Transverse colon (tissue), 4 donors: ENCODE data around the gene ZNF232. TPM values are rescaled to one million over a fixed set of nuclear protein-coding genes. Genes with fewer than 3 reads are reported as not detected.
"Not testable (repeated sequence)": the region's sequence is repeated elsewhere in the genome, so short reads cannot be mapped to it uniquely, and the experiment has no call there.

Experiments used
- DNase-seq: peaks from one replicate; pipeline ENCODE4 v3.0.0-alpha.2; 2019
- H3K27ac ChIP-seq, 4 donors: fragments of 200-600 bp; sonication (generic); 2 replicates each; pipeline ENCODE4 v1.5.1; 2016 to 2018; ENCODE audit warnings: inconsistent platforms in 4 of 4
- H3K27me3 ChIP-seq: fragments of 200-600 bp; sonication (generic); 2 replicates; pipeline ENCODE4 v1.5.1; 2017; ENCODE audit warnings: inconsistent platforms
- H3K36me3 ChIP-seq, 4 donors: fragments of 200-600 bp; sonication (generic); 2 replicates each; pipeline ENCODE4 v1.5.1; 2017 to 2019; ENCODE audit warnings: inconsistent platforms in 4 of 4
- H3K4me1 ChIP-seq, 4 donors: fragments of 200-600 bp; sonication (generic); 2 replicates each; pipeline ENCODE4 v1.5.1; 2017 to 2020; ENCODE audit warnings: inconsistent platforms in 4 of 4
- H3K4me3 ChIP-seq, 4 donors: fragments of 200-600 bp; sonication (generic); 1 replicate in 1 of 4; 2 replicates in 3 of 4; pipeline versions ENCODE4 v1.5.1 to v1.6.1; 2017 to 2019; ENCODE audit warnings: inconsistent platforms in 4 of 4
- H3K9me3 ChIP-seq, 2 donors: fragments of 200-600 bp; sonication (generic); 2 replicates each; pipeline ENCODE4 v1.5.1; 2017 to 2019; ENCODE audit warnings: inconsistent platforms in 2 of 2
- EP300 ChIP-seq: sonication (generic); formaldehyde crosslinking; IDR thresholded peaks from one replicate; pipeline ENCODE4 v1.6.1; 2017; ENCODE audit warnings: antibody characterized with exemption, low read depth
- POLR2A ChIP-seq: fragments of 450-650 bp; IDR thresholded peaks from one replicate; pipeline ENCODE4 v1.6.1; 2016; ENCODE audit warnings: antibody characterized with exemption, mild to moderate bottlenecking, moderate library complexity
- POLR2AphosphoS5 ChIP-seq, 3 donors: sonication (generic); formaldehyde crosslinking; IDR thresholded peaks; one replicate each; pipeline ENCODE4 v1.6.1; 2016; ENCODE audit warnings: antibody characterized with exemption in 3 of 3
- WGBS, 2 donors: methylation state at CpG; one replicate each; pipeline ENCODE4 v1.1.5; 2018; ENCODE audit warnings: low coverage in 1 of 2; 5-methylcytosine and 5-hydroxymethylcytosine counted together
- in situ Hi-C, 4 donors: fragments of 200-750 bp; cut with MboI; loops; one replicate each; pipeline versions ENCODE4 v1.15.0 to v1.15.1; 2017; ENCODE audit warnings: low sequenced_read_pairs in 3 of 4, low pct_ligation_motif_present in 1 of 4, low pct_unique_long_range_greater_than_20kb in 1 of 4
- intact Hi-C: fragments of 100-400 bp; cut with DNase I; formaldehyde crosslinking; loops from one replicate; pipeline ENCODE4 v1.15.1; 2023; ENCODE audit warnings: low total_unique reads
- total RNA-seq, 4 donors: library from RNA; depleted of rRNA; stranded (reverse); fragments of >200 nt; gene quantifications; one replicate each; pipeline ENCODE4 v1.1.0, GENCODE V29; 2016
- TF ChIP-seq, protein P1 (sequence below), 5 experiments: fragments of 200-600 bp in 3 of 5; fragments of 450-650 bp in 2 of 5; sonication (generic) in 3 of 5; IDR thresholded peaks; 1 replicate in 2 of 5; 2 replicates in 3 of 5; pipeline ENCODE4 v1.5.1; 2016 to 2017; ENCODE audit warnings: antibody characterized with exemption in 5 of 5, inconsistent platforms in 3 of 5, mild to moderate bottlenecking in 2 of 5, moderate library complexity in 1 of 5

The ZNF232 gene
- total RNA-seq, 4 donors from 2014 or later: 6.8 to 69.6 (median 27.2) TPM

DNA sequence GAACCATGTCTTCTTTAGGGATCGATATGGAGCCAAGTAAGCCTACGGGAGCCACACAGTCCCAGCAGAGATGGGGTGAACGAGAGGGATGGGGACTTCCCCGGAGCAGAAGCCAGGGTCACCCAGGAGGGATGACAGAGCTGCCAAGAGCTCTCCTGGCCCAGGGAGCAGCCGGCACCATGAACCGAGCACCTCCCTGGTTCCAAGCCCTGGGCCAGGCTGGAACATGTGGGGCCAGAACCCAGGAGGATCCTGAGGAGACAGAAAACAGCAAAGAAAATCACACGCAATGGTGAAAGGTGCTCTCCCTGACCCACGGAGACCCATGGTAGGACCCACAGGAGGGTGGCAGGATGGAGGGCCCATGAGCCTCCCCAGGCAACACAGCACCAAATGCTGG lies 22.3 kb upstream of the ZNF232 start:
- H3K27me3 ChIP-seq, H3K4me1 ChIP-seq, H3K9me3 ChIP-seq, H3K27ac ChIP-seq, H3K4me3 ChIP-seq, intact Hi-C loops, DNase-seq, H3K36me3 ChIP-seq, in situ Hi-C loops: not testable (repeated sequence)
- 90 to 100% methylated on average over 1 to 8 of the region's 8 CpGs for WGBS, 2 donors

DNA sequence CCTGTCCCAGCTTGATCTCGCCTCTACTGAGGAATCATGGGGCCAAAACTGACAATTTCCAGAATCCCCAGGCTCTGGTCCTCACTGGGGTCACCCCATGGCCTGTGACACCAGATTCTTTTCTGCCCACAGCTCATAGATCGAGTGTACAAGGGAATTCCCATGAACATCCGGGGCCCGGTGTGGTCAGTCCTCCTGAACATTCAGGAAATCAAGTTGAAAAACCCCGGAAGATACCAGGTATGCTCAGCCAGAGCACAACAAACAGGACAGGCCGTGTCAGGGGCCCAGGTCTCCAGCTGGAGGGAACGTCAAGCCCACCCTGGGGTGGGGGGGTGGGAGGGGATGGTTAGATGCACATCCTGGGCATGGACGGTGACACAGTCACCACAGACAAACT lies 21.6 kb upstream of the ZNF232 start:
- in situ Hi-C loops: no loop called here
- no peak overlapping the region for H3K27ac ChIP-seq
- DNase-seq: no peak
- no peaks in the 10 kb centered on the region for H3K27me3 ChIP-seq
- no peaks in the 10 kb centered on the region for H3K36me3 ChIP-seq
- WGBS, 2 donors: 70 to 85% methylated on average over 2 to 8 of the region's 8 CpGs
- no peaks in the 10 kb centered on the region for H3K4me1 ChIP-seq
- no peak for TF ChIP-seq EP300
- TF ChIP-seq, protein P1, sequence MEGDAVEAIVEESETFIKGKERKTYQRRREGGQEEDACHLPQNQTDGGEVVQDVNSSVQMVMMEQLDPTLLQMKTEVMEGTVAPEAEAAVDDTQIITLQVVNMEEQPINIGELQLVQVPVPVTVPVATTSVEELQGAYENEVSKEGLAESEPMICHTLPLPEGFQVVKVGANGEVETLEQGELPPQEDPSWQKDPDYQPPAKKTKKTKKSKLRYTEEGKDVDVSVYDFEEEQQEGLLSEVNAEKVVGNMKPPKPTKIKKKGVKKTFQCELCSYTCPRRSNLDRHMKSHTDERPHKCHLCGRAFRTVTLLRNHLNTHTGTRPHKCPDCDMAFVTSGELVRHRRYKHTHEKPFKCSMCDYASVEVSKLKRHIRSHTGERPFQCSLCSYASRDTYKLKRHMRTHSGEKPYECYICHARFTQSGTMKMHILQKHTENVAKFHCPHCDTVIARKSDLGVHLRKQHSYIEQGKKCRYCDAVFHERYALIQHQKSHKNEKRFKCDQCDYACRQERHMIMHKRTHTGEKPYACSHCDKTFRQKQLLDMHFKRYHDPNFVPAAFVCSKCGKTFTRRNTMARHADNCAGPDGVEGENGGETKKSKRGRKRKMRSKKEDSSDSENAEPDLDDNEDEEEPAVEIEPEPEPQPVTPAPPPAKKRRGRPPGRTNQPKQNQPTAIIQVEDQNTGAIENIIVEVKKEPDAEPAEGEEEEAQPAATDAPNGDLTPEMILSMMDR (IDR thresholded peaks at IDR 0.05): no peak
- TF ChIP-seq POLR2AphosphoS5 (IDR thresholded peaks at IDR 0.05): no peak
- no peak for TF ChIP-seq POLR2A
- H3K9me3 ChIP-seq: no peaks in the 10 kb centered on the region
- no peak overlapping the region for H3K4me3 ChIP-seq
- intact Hi-C loops: no loop called here

DNA sequence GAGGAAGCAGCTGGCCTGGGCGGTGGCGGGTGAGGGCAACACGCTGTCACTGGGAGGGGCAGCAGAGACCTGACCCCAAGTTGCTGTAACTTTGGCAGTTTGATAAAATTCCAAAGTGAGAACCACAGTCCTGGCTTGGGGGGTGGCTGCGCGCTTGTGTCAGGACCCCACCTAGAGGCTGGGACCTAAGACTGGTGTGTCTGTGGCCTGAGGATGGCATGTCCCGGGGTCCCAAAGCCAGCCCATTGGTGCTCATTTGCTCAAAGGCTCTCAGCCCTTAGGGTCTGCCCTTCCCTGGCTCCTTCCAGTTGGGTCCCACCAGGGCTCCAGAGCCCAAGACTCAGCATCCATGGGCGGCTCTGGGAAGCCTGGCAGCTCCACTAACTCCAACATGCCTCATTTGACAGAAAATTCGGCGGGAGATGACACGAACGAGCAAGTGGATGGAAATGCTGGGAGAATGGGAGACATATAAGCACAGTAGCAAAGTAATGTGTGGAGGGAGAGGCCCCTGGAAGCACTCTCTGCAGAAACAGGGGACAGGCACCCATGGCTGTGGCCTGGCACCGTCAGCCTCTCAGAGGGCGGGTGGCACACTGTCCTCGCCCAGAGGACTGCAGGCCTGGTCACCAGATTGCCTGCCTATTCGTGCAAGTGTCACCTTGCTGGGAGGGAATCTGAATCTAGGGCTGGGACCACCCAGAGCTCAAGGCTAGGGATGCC lies 21.0 kb upstream of the ZNF232 start:
- in situ Hi-C loops, intact Hi-C loops, DNase-seq, H3K27me3 ChIP-seq, H3K27ac ChIP-seq, H3K4me1 ChIP-seq, H3K4me3 ChIP-seq, H3K36me3 ChIP-seq, H3K9me3 ChIP-seq: not testable (repeated sequence)
- WGBS, 2 donors: 89% methylated on average over 15 of the region's 15 CpGs; no CpG with 5 or more reads in 1 of the 2 donors

DNA sequence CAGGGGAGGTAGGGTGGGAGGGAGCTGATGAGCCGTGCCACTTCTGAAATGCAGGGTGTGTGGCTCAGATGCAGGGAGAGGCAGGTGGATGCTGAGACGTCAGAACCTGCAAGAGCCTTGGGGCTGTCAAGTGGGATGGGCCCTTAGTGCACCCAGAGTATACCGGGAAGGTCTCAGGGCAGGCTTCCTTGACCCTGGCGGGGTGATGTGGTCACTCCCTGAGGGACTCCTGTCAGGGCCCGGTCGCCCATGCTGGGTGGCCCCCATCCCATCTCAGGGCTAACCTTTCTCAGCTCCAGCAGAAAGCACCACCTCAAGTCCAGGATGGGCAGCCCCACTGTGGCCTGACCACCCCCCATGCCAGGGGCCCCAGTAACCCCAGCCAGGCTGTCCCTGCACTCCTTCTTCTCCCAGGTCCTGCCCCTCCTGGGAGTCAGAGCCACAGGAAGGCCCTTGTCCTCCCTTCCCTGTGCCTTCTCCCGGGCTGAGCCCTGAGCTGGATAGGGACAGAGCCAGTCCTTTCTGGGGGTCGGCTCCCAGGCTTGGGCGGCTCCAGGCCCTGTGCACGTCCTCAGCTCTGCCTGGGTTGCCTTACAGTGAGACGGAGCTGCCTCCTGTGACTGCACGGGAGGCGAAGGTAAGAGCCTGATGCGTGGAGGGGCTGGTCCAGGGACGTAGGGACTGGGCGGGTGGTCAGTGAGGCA lies 20.3 kb upstream of the ZNF232 start:
- H3K36me3 ChIP-seq, H3K27me3 ChIP-seq, H3K27ac ChIP-seq, DNase-seq, intact Hi-C loops, in situ Hi-C loops, H3K4me1 ChIP-seq, H3K9me3 ChIP-seq, H3K4me3 ChIP-seq: not testable (repeated sequence)
- 86% methylated on average over 14 of the region's 16 CpGs; no CpG with 5 or more reads in 1 of the 2 donors for WGBS, 2 donors

DNA sequence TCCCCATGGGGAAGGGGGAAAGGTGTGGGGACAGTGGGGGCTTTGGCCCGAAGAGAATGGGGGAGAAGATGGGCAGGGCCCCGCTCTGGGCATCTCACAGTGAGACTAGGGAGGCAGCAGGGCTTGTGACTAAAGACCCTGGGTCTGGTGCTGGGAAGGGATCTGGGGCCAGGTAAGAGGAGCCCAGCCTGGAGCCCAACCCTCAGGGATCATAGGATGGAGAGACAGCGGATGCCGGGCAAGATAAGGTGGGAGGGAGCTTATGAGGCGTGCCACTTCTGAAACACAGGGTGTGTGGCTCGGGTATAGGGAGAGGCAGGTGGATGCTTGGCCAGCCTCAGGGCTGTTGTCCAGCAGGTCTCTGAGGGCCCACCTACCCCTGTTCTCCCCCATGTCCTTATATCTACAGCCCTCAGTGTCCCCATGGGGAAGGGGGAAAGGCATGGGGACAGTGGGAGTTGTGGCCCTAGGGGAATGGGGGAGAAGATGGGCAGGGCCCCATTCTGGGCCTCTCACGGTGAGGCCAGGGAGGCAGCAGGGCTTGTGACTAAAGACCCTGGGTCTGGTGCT lies 19.6 kb upstream of the ZNF232 start:
- H3K27ac ChIP-seq: no peak overlapping the region
- H3K4me3 ChIP-seq: no peak overlapping the region
- in situ Hi-C loops: no loop called here
- 80 to 87% methylated on average over 1 to 7 of the region's 7 CpGs for WGBS, 2 donors
- H3K27me3 ChIP-seq: no peaks in the 10 kb centered on the region
- TF ChIP-seq POLR2AphosphoS5 (IDR thresholded peaks at IDR 0.05): no peak
- TF ChIP-seq, protein P1 (IDR thresholded peaks at IDR 0.05): no peak
- TF ChIP-seq EP300: no peak
- TF ChIP-seq POLR2A: no peak
- no peaks in the 10 kb centered on the region for H3K36me3 ChIP-seq
- H3K4me1 ChIP-seq: no peaks in the 10 kb centered on the region
- no peak for DNase-seq
- H3K9me3 ChIP-seq: no peaks in the 10 kb centered on the region
- intact Hi-C loops: no loop called here

DNA sequence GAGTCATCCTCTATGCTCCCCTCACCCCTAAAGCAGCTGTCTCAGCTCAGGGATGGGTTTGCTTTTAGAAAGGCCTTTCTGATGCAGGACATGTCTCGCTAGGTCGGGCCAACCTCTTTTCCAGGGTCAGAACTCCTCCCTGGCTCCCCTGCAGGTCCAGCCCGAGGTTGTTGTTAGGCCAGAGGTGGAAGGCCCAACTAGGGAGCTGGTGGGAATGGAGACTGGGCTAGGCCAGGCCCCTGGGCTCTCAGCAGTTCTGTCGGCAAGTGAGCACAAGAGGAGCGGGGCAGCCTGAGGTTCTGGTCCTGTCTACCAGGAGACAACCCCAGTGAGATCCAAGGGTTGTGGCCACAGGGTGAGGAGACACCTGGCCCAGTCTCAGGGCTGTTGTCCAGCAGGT lies 19.0 kb upstream of the ZNF232 start:
- H3K4me1 ChIP-seq, H3K27me3 ChIP-seq, intact Hi-C loops, H3K4me3 ChIP-seq, in situ Hi-C loops, H3K27ac ChIP-seq, H3K36me3 ChIP-seq, H3K9me3 ChIP-seq, DNase-seq: not testable (repeated sequence)
- 83% methylated on average over 5 of the region's 5 CpGs; no CpG with 5 or more reads in 1 of the 2 donors for WGBS, 2 donors

DNA sequence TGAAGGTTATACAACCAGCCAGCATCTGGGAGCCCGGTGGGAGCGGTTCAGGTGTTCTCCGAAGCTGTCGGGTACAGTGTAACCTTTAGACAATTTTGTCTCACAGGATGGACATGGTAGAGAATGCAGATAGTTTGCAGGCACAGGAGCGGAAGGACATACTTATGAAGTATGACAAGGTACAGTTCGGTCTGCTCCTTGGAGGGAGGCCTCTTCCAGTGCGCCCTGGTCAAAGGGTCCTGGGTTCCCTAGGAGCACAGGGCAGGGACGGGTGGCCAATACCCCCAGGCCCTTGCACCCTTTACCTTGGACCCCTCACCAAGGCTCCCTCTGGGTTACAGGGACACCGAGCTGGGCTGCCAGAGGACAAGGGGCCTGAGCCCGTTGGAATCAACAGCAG lies 18.6 kb upstream of the ZNF232 start:
- 91 to 100% methylated on average over 3 to 10 of the region's 10 CpGs for WGBS, 2 donors
- H3K4me3 ChIP-seq, H3K27ac ChIP-seq, H3K36me3 ChIP-seq, H3K4me1 ChIP-seq, H3K27me3 ChIP-seq, H3K9me3 ChIP-seq, intact Hi-C loops, DNase-seq, in situ Hi-C loops: not testable (repeated sequence)

DNA sequence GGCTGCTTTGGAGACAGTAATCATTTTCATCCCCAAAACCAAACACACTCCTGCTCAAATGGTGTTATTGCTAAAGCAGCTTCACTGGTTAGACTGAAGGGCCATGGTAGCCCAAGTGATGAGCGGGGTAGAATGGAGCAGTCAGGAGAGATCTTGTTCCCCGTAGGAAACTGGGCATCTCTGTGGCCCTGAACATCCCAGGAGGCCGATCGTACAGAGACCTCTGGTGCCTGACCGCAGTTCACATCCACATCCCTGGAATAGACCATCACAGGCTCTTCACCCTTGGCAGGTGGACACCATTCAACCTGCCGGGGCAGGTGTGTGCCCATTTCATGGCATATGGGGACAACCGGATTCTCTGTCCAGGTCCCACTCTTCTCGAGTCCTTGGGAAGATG lies 18.1 kb upstream of the ZNF232 start:
- DNase-seq, H3K4me1 ChIP-seq, in situ Hi-C loops, H3K27me3 ChIP-seq, H3K36me3 ChIP-seq, H3K27ac ChIP-seq, H3K4me3 ChIP-seq, intact Hi-C loops, H3K9me3 ChIP-seq: not testable (repeated sequence)
- WGBS, 2 donors: 87% methylated on average over 8 of the region's 8 CpGs; no CpG with 5 or more reads in 1 of the 2 donors
